WTC11 (cell line): ENCODE results near the gene SIPA1L3. TPM values are rescaled to one million over a fixed set of nuclear protein-coding genes. Genes with fewer than 3 reads are reported as not detected.

Experiments
- ATAC-seq: fragments of 200-7000 bp; cut with Tn5 transposase; 2 replicates; pipeline ENCODE4 v1.10.0; 2021; ENCODE audit warnings: mild to moderate bottlenecking, moderate library complexity
- CTCF ChIA-PET: fragments of 300-600 bp; sonication (Branson Sonifier 250); formaldehyde crosslinking; loops from one replicate; lab custom pipeline; 2021; ENCODE audit warnings: antibody characterized with exemption; lab: Charles Lee
- POLR2A ChIA-PET: fragments of 350-600 bp; sonication (Branson Sonifier 250); formaldehyde crosslinking; loops from one replicate; lab custom pipeline; 2021; ENCODE audit warnings: antibody characterized with exemption; lab: Charles Lee
- DNase-seq: peaks from one replicate; pipeline ENCODE4 v3.0.0; 2021; ENCODE audit warnings: low spot score
- H3K27ac Mint-ChIP-seq: 2 replicates; pipeline ENCODE4 v1.8.0; 2021; ENCODE audit warnings: mixed read lengths
- H3K27me3 Mint-ChIP-seq: 2 replicates; pipeline ENCODE4 v1.8.0; 2021; ENCODE audit warnings: low read depth, mild to moderate bottlenecking, moderate library complexity, mixed read lengths
- H3K36me3 Mint-ChIP-seq: 2 replicates; pipeline ENCODE4 v1.8.0; 2021; ENCODE audit warnings: mixed read lengths
- H3K4me1 Mint-ChIP-seq: 2 replicates; pipeline ENCODE4 v1.8.0; 2022; ENCODE audit warnings: mixed read lengths
- H3K4me3 Mint-ChIP-seq: 2 replicates; pipeline ENCODE4 v1.8.0; 2021; ENCODE audit warnings: mild to moderate bottlenecking, moderate library complexity, mixed read lengths
- H3K9me3 Mint-ChIP-seq: 2 replicates; pipeline ENCODE4 v1.8.0; 2021; ENCODE audit warnings: mixed read lengths
- ESRRA ChIP-seq: sonication (generic); formaldehyde crosslinking; IDR thresholded peaks from 2 replicates; pipeline ENCODE4 v1.8.1; 2022; ENCODE audit warnings: mild to moderate bottlenecking, missing genetic modification reagents, borderline replicate concordance
- FOXK1 ChIP-seq: sonication (generic); formaldehyde crosslinking; IDR thresholded peaks from 2 replicates; pipeline ENCODE4 v1.8.0; 2022; ENCODE audit warnings: mild to moderate bottlenecking, moderate library complexity, missing genetic modification reagents
- GTF2I ChIP-seq: fragments of 250-450 bp; sonication (Bioruptor Pico); conservative IDR thresholded peaks from 2 replicates; pipeline ENCODE4 v1.4.0; 2021; ENCODE audit warnings: mild to moderate bottlenecking
- NFYB ChIP-seq: sonication (generic); formaldehyde crosslinking; conservative IDR thresholded peaks from 2 replicates; pipeline ENCODE4 v1.8.0; 2022; ENCODE audit warnings: low read depth, missing genetic modification reagents
- RORB ChIP-seq: fragments of 250-450 bp; sonication (Bioruptor Pico); IDR thresholded peaks from 2 replicates; pipeline ENCODE4 v1.9.0; 2021; ENCODE audit warnings: mild to moderate bottlenecking
- ZNF121 ChIP-seq: sonication (generic); formaldehyde crosslinking; IDR thresholded peaks from 2 replicates; pipeline ENCODE4 v1.8.0; 2023; ENCODE audit warnings: missing genetic modification reagents
- total RNA-seq: library from RNA; stranded (reverse); gene quantifications from 3 replicates; pipeline ENCODE4 v1.2.3, GENCODE V29; 2021
- TF ChIP-seq, protein P1 (sequence below): fragments of 250-450 bp; sonication (Bioruptor Pico); conservative IDR thresholded peaks from 2 replicates; pipeline ENCODE4 v1.9.0; 2021; ENCODE audit warnings: mild to moderate bottlenecking
- TF ChIP-seq, protein P2 (sequence below): sonication (generic); formaldehyde crosslinking; IDR thresholded peaks from 2 replicates; pipeline ENCODE4 v1.8.0; 2023; ENCODE audit warnings: missing genetic modification reagents, mild to moderate bottlenecking, borderline replicate concordance
- TF ChIP-seq, protein P3 (sequence below): fragments of 250-450 bp; sonication (Bioruptor Pico); IDR thresholded peaks from 2 replicates; pipeline ENCODE4 v2.1.2; 2022; ENCODE audit warnings: mild to moderate bottlenecking, moderate library complexity

SIPA1L3 gene
- total RNA-seq, 1 experiment from 2014 or later, result 41.5 TPM

DNA sequence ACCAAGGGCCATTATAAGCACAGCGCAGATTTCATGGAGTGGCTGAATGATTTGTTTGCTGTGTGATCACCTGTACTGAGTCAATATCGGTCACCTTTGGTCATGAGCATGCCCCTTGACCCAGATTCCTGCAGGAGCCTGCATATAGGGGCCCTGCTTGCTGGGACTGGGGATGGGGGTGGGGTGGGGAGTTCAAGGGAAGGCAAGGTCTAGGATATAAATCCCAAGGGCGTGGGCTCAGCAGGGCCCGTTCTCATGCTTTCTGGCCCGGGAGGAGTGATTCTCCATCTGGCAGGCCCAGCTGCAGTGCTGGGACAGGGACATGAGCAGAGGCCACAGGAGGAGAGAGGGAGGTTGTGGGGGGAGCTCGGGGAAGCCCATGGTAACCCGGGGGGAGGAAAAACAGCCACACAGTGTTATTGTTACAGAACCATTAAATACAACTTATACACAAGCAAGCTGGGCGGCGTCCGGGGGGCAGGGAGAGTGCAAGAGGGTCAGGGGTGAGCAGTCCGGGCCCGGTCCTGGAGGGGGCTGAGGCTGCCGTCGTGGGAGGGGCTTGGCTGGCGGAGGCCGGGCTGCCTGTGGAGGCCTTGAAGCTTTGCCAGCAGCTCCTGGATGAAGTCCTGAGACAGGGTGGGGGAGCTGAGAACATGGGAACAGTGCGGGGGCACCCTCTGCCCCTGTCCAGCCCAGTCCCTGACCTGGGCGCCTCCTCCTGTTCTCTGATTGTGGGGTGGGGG lies 344.0 kb downstream of the SIPA1L3 start:
- ATAC-seq, result peak; percentile 45
- peak overlapping the region; percentile 63 for H3K4me3 Mint-ChIP-seq
- TF ChIP-seq NFYB (CRISPR knock-in tag) (no peak), ESRRA (CRISPR knock-in tag) (no peak), FOXK1 (CRISPR knock-in tag) (no peak), ZNF121 (CRISPR knock-in tag) (peak; percentile 42; the same call in 1 of the 2 replicates)
- no peaks in the 10 kb centered on the region for H3K36me3 Mint-ChIP-seq
- H3K9me3 Mint-ChIP-seq, result no peaks in the 10 kb centered on the region
- ChIA-PET CTCF (interaction anchor here (0.6 to 2.9 kb wide), 13 partner anchors 8 to 348 kb away, joined by 3 to 20 read pairs (median 5); partner anchors contain the start of genes CATSPERG, FAM98C, PSMD8 and SPINT2), POLR2A (interaction anchor here (0.5 to 3.3 kb wide), 8 partner anchors 13 to 344 kb away, joined by 3 to 20 read pairs (median 4); partner anchors contain the start of genes C19orf33, GGN and SPINT2)
- H3K4me1 Mint-ChIP-seq, result peaks cover 46% of the 10 kb centered on the region
- peak; percentile 38 for DNase-seq
- H3K27ac Mint-ChIP-seq, result peak overlapping the region; percentile 75
- peaks cover 8% of the 10 kb centered on the region for H3K27me3 Mint-ChIP-seq

DNA sequence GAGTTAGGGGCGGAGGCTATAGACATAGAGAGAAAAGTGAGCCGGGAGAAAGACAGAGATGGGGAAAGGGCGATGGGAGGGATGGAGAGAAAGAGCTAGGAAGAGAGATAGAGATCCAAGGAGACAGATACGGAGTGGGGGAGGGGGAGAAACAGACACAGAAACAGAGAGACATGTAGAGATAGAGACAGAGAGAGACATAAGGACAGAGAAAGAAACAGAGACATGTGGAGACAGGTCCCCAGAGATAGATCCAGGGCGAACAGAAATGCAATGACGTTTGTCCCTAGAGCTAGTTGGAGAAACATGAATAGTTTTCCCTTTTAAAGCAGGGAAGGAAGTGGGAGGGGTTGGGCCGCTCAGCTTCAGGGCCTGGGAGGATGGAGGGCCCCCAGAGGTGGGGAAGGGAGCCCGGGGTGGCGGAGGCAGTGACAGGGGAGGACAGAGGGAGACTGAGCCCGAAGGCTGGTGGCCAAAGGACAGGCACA lies 344.6 kb downstream of the SIPA1L3 start:
- peak; percentile 4; the same call in 1 of the 2 replicates for ATAC-seq
- CTCF ChIA-PET, result interaction anchor here (0.5 to 2.9 kb wide), 16 partner anchors 8 to 698 kb away, joined by 3 to 20 read pairs (median 4); partner anchors contain the start of genes CATSPERG, FAM98C, PSMD8 and SPINT2
- Mint-ChIP-seq H3K4me3 (peak overlapping the region; percentile 63), H3K4me1 (peaks cover 46% of the 10 kb centered on the region), H3K9me3 (no peaks in the 10 kb centered on the region), H3K27me3 (peaks cover 9% of the 10 kb centered on the region), H3K36me3 (no peaks in the 10 kb centered on the region), H3K27ac (peak overlapping the region; percentile 61)
- POLR2A ChIA-PET, result interaction anchor here (0.5 to 3.3 kb wide), 6 partner anchors 13 to 344 kb away, joined by 3 to 20 read pairs (median 4); partner anchors contain the start of genes C19orf33, GGN and SPINT2
- TF ChIP-seq, protein P1, sequence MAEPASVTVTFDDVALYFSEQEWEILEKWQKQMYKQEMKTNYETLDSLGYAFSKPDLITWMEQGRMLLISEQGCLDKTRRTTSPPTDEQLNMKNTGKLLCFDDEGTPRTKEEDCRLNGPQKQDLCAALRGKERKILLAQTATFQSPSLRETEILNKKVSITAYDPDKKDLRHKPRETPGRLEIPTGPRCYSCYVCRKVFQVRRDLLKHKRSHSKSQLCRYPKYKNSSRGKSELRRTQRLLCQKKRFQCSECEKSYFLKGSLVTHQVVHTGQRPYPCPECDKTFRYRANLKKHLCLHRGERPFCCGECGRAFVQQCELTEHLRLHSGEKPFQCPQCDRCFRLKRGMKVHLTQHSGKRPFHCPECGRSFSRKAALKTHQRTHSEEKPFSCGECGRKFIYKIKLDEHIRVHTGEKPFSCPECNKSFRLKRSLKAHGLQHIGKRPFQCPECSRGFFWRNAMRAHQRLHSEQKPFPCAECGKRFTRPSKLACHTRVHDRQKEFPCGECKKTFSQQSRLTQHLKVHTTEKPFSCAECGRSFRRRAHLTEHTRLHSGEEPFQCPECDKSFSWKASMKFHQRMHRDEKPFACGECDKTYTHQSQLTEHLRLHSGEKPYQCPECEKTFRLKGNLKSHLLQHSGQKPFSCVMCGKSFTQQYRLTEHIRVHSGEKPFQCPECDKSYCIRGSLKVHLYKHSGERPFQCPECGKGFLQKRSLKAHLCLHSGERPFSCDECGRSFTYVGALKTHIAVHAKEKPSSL (CRISPR knock-in tag), result no peak
- DNase-seq, result no peak

DNA sequence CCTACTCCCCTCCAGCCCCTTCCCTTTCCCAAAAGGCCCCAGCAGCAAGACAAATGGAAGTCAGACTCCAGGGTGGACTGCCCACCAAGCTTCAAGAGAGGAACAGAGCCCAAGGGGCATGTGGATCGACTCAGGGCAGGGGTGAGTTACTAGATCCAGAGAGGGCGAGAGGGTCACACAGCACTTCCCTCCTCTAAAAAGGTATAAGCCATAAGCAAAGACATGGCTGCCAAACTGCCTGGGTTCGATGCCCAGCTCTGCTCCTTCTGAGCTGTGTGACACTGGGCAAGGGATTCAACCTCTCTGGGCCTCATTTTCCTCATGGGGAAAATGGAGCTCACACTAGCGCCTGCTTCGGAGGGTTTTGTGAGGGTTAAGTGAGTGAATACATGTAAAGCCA lies 345.4 kb downstream of the SIPA1L3 start:
- DNase-seq, result no peak
- peaks cover 16% of the 10 kb centered on the region for H3K27me3 Mint-ChIP-seq
- H3K36me3 Mint-ChIP-seq, result no peaks in the 10 kb centered on the region
- H3K4me3 Mint-ChIP-seq, result peak overlapping the region; percentile 12
- no peak for ATAC-seq
- H3K4me1 Mint-ChIP-seq, result peaks cover 48% of the 10 kb centered on the region
- H3K9me3 Mint-ChIP-seq, result no peaks in the 10 kb centered on the region
- H3K27ac Mint-ChIP-seq, result no peak overlapping the region; the same call in 1 of the 2 replicates
- TF ChIP-seq GTF2I (CRISPR knock-in tag) (0 out of 2 replicates have a peak, but pooled peaks have one; percentile 24), RORB (CRISPR knock-in tag) (no peak), ZNF121 (CRISPR knock-in tag) (peak; percentile 29; the same call in 1 of the 2 replicates)
- TF ChIP-seq, protein P2, sequence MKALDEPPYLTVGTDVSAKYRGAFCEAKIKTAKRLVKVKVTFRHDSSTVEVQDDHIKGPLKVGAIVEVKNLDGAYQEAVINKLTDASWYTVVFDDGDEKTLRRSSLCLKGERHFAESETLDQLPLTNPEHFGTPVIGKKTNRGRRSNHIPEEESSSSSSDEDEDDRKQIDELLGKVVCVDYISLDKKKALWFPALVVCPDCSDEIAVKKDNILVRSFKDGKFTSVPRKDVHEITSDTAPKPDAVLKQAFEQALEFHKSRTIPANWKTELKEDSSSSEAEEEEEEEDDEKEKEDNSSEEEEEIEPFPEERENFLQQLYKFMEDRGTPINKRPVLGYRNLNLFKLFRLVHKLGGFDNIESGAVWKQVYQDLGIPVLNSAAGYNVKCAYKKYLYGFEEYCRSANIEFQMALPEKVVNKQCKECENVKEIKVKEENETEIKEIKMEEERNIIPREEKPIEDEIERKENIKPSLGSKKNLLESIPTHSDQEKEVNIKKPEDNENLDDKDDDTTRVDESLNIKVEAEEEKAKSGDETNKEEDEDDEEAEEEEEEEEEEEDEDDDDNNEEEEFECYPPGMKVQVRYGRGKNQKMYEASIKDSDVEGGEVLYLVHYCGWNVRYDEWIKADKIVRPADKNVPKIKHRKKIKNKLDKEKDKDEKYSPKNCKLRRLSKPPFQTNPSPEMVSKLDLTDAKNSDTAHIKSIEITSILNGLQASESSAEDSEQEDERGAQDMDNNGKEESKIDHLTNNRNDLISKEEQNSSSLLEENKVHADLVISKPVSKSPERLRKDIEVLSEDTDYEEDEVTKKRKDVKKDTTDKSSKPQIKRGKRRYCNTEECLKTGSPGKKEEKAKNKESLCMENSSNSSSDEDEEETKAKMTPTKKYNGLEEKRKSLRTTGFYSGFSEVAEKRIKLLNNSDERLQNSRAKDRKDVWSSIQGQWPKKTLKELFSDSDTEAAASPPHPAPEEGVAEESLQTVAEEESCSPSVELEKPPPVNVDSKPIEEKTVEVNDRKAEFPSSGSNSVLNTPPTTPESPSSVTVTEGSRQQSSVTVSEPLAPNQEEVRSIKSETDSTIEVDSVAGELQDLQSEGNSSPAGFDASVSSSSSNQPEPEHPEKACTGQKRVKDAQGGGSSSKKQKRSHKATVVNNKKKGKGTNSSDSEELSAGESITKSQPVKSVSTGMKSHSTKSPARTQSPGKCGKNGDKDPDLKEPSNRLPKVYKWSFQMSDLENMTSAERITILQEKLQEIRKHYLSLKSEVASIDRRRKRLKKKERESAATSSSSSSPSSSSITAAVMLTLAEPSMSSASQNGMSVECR, result no peak
- TF ChIP-seq, protein P3, sequence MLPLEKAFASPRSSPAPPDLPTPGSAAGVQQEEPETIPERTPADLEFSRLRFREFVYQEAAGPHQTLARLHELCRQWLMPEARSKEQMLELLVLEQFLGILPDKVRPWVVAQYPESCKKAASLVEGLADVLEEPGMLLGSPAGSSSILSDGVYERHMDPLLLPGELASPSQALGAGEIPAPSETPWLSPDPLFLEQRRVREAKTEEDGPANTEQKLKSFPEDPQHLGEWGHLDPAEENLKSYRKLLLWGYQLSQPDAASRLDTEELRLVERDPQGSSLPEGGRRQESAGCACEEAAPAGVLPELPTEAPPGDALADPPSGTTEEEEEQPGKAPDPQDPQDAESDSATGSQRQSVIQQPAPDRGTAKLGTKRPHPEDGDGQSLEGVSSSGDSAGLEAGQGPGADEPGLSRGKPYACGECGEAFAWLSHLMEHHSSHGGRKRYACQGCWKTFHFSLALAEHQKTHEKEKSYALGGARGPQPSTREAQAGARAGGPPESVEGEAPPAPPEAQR (CRISPR knock-in tag), result no peak
- CTCF ChIA-PET, result interaction anchor here (0.9 to 2.9 kb wide), 7 partner anchors 9 to 350 kb away, joined by 3 to 20 read pairs (median 3); partner anchors contain the start of genes CATSPERG and GGN
- POLR2A ChIA-PET, result interaction anchor here (1.0 to 3.3 kb wide), 2 partner anchors 12 to 343 kb away, joined by 3 to 20 read pairs; partner anchors contain the start of gene SPINT2
